ENCODE measurements around the gene VCAM1. TPM values are rescaled to one million over a fixed set of nuclear protein-coding genes. Genes with fewer than 3 reads are reported as not detected.
"Not testable (repeated sequence)": the region's sequence is repeated elsewhere in the genome, so short reads cannot be mapped to it uniquely, and the experiment has no call there.

VCAM1 gene
- total RNA-seq, 1 donor from 2014 or later, result 1.8 TPM

- DNase-seq (ENCODE audit: low read depth in 2 of 2), result no peak
Observed at GRCh38 chr1:100774370-100774769, 54.8 kb downstream of the VCAM1 start.

- no peak for DNase-seq (ENCODE audit: low read depth in 2 of 2)
Observed at GRCh38 chr1:100775483-100775882, 55.9 kb downstream of the VCAM1 start.

GRCh38 chr1:100778748-100779147 lies 59.2 kb downstream of the VCAM1 start:
- DNase-seq (ENCODE audit: low read depth in 2 of 2), result no peak

- no peak for DNase-seq (ENCODE audit: low read depth in 2 of 2)
Observed at GRCh38 chr1:100780814-100781213, 61.3 kb downstream of the VCAM1 start.

GRCh38 chr1:100781728-100782127 lies 62.2 kb downstream of the VCAM1 start:
- not testable (repeated sequence) for DNase-seq (ENCODE audit: low read depth in 2 of 2)

- no peak for DNase-seq (ENCODE audit: low read depth in 2 of 2)
Observed at GRCh38 chr1:100782473-100783039, 63.0 kb downstream of the VCAM1 start.

GRCh38 chr1:100785470-100786052 lies 66.0 kb downstream of the VCAM1 start:
- no peak for DNase-seq (ENCODE audit: low read depth in 2 of 2)

- DNase-seq (ENCODE audit: low read depth in 2 of 2), result no peak
Observed at GRCh38 chr1:100786870-100787269, 67.3 kb downstream of the VCAM1 start.

Other genes starting within 250 kb of the VCAM1 start
- gene GPR88, start 181.6 kb upstream of the VCAM1 start, total RNA-seq, result not detected in 2 replicates
- 10.9 and 11.8 TPM in 2 replicates for gene EXTL2, start 175.1 kb downstream of the VCAM1 start, total RNA-seq
- gene SLC30A7, start 176.3 kb downstream of the VCAM1 start, total RNA-seq, result 22.0 and 27.4 TPM in 2 replicates